Measurements from ENCODE around the gene AIRE.
"Not testable (repeated sequence)": the region's sequence is repeated elsewhere in the genome, so short reads cannot be mapped to it uniquely, and the experiment has no call there.

AIRE gene

GRCh38 chr21:44301141-44301540 lies 15.5 kb downstream of the AIRE start:
- Histone ChIP-seq H3K4me1 (ENCODE audit: control insufficient read depth in 1 of 2, insufficient read depth in 1 of 2, low read depth in 1 of 2, low read length in 1 of 2) (peaks cover 39 to 43% of the 10 kb centered on the region in 2 experiments), H3K27me3 (peaks cover 30% of the 10 kb centered on the region), H3K36me3 (no peaks in the 10 kb centered on the region), H3K9me3 (no peaks in the 10 kb centered on the region), H3K4me3 (ENCODE audit: low read depth in 1 of 2, low read length in 1 of 2) (peak overlapping the region; percentile 70 to 88), H3K27ac (peak overlapping the region; percentile 82)
- TF ChIP-seq CTCF (IDR thresholded peaks at IDR 0.05): no peak

GRCh38 chr21:44301961-44302406 lies 16.3 kb downstream of the AIRE start:
- no peak overlapping the region for H3K27ac ChIP-seq
- peaks cover 22% of the 10 kb centered on the region for H3K27me3 ChIP-seq
- H3K36me3 ChIP-seq: peaks cover 3% of the 10 kb centered on the region
- H3K9me3 ChIP-seq: no peaks in the 10 kb centered on the region
- no peak for TF ChIP-seq CTCF (IDR thresholded peaks at IDR 0.05)
- H3K4me1 ChIP-seq (ENCODE audit: control insufficient read depth in 1 of 2, insufficient read depth in 1 of 2, low read depth in 1 of 2, low read length in 1 of 2): peaks cover 39 to 43% of the 10 kb centered on the region in 2 experiments
- H3K4me3 ChIP-seq (ENCODE audit: low read depth in 1 of 2, low read length in 1 of 2): no peak overlapping the region

GRCh38 chr21:44302573-44303401 lies 17.1 kb downstream of the AIRE start:
- Histone ChIP-seq H3K36me3 (peaks cover 11% of the 10 kb centered on the region), H3K4me1 (ENCODE audit: control insufficient read depth in 1 of 2, insufficient read depth in 1 of 2, low read depth in 1 of 2, low read length in 1 of 2) (peaks cover 35 to 38% of the 10 kb centered on the region in 2 experiments), H3K27me3 (peaks cover 14% of the 10 kb centered on the region)
- H3K4me3 ChIP-seq (ENCODE audit: low read depth in 1 of 2, low read length in 1 of 2); H3K27ac ChIP-seq; H3K9me3 ChIP-seq: not testable (repeated sequence)

- H3K27ac ChIP-seq: no peak overlapping the region
- H3K27me3 ChIP-seq: peaks cover 6% of the 10 kb centered on the region
- peaks cover 31 to 33% of the 10 kb centered on the region in 2 experiments for H3K4me1 ChIP-seq (ENCODE audit: control insufficient read depth in 1 of 2, insufficient read depth in 1 of 2, low read depth in 1 of 2, low read length in 1 of 2)
- TF ChIP-seq CTCF (IDR thresholded peaks at IDR 0.05): no peak
- H3K36me3 ChIP-seq: peaks cover 13% of the 10 kb centered on the region
- H3K4me3 ChIP-seq (ENCODE audit: low read depth in 1 of 2, low read length in 1 of 2): no peak overlapping the region
- H3K9me3 ChIP-seq: no peaks in the 10 kb centered on the region
Observed at GRCh38 chr21:44303490-44303981, 17.9 kb downstream of the AIRE start.

- Histone ChIP-seq H3K4me3 (ENCODE audit: low read depth in 1 of 2, low read length in 1 of 2) (no peak overlapping the region), H3K36me3 (peaks cover 18% of the 10 kb centered on the region), H3K4me1 (ENCODE audit: control insufficient read depth in 1 of 2, insufficient read depth in 1 of 2, low read depth in 1 of 2, low read length in 1 of 2) (peaks cover 29 to 31% of the 10 kb centered on the region in 2 experiments), H3K27ac (no peak overlapping the region), H3K27me3 (peaks cover 5% of the 10 kb centered on the region), H3K9me3 (no peaks in the 10 kb centered on the region)
- no peak for TF ChIP-seq CTCF (IDR thresholded peaks at IDR 0.05)
Observed at GRCh38 chr21:44304011-44304616, 18.4 kb downstream of the AIRE start.

- H3K27me3 ChIP-seq: no peaks in the 10 kb centered on the region
- no peak for TF ChIP-seq CTCF (IDR thresholded peaks at IDR 0.05)
- peaks cover 21% of the 10 kb centered on the region for H3K36me3 ChIP-seq
- H3K9me3 ChIP-seq: no peaks in the 10 kb centered on the region
- H3K27ac ChIP-seq: no peak overlapping the region
- H3K4me3 ChIP-seq (ENCODE audit: low read depth in 1 of 2, low read length in 1 of 2): no peak overlapping the region
- H3K4me1 ChIP-seq (ENCODE audit: control insufficient read depth in 1 of 2, insufficient read depth in 1 of 2, low read depth in 1 of 2, low read length in 1 of 2): peaks cover 24 to 25% of the 10 kb centered on the region in 2 experiments
Observed at GRCh38 chr21:44304877-44305293, 19.2 kb downstream of the AIRE start.
